H9 (cell line): Measurements from ENCODE around the gene PRKAR2B. TPM values are rescaled to one million over a fixed set of nuclear protein-coding genes. Genes with fewer than 3 reads are reported as not detected.

Source experiments
- DNase-seq: peaks from one replicate; pipeline ENCODE4 v3.0.0-alpha.2; 2017
- H2AFZ ChIP-seq: one replicate; pipeline ENCODE4 v1.6.1; 2013; ENCODE audit warnings: mild to moderate bottlenecking, low read length, control low read depth, moderate library complexity
- H2AK5ac ChIP-seq: 2 replicates; pipeline ENCODE4 v1.6.1; 2013; ENCODE audit warnings: low read length, control low read depth, mixed read lengths; ENCODE audit not compliant: insufficient read length
- H2BK120ac ChIP-seq: one replicate; pipeline ENCODE4 v1.6.1; 2013; ENCODE audit warnings: low read depth, mild to moderate bottlenecking, low read length, control low read depth, inconsistent platforms; ENCODE audit not compliant: poor library complexity, severe bottlenecking
- H2BK12ac ChIP-seq: 2 replicates; pipeline ENCODE4 v1.6.1; 2013; ENCODE audit warnings: low read length, control low read depth, mixed read lengths, low read depth; ENCODE audit not compliant: insufficient read length
- H2BK15ac ChIP-seq: 2 replicates; pipeline ENCODE4 v1.6.1; 2013; ENCODE audit warnings: low read depth, low read length, control low read depth
- H2BK20ac ChIP-seq: one replicate; pipeline ENCODE4 v1.6.1; 2013; ENCODE audit warnings: low read depth, mild to moderate bottlenecking, low read length, control low read depth, inconsistent platforms; ENCODE audit not compliant: poor library complexity, severe bottlenecking
- H2BK5ac ChIP-seq: 2 replicates; pipeline ENCODE4 v1.6.1; 2013; ENCODE audit warnings: low read length, control low read depth, mixed read lengths; ENCODE audit not compliant: insufficient read length
- H3K14ac ChIP-seq: 2 replicates; pipeline ENCODE4 v1.6.1; 2013; ENCODE audit warnings: low read length, control low read depth; ENCODE audit not compliant: insufficient read depth
- H3K18ac ChIP-seq: 2 replicates; pipeline ENCODE4 v1.6.1; 2013; ENCODE audit warnings: low read depth, mild to moderate bottlenecking, mixed read lengths, low read length, control low read depth; ENCODE audit not compliant: insufficient read length
- H3K23ac ChIP-seq: 2 replicates; pipeline ENCODE4 v1.6.1; 2013; ENCODE audit warnings: low read length, control low read depth, mixed read lengths, low read depth; ENCODE audit not compliant: insufficient read length
- H3K23me2 ChIP-seq: 2 replicates; pipeline ENCODE4 v1.6.1; 2013; ENCODE audit warnings: low read depth, mild to moderate bottlenecking, mixed read lengths, low read length, control low read depth; ENCODE audit not compliant: insufficient read length, poor library complexity, severe bottlenecking
- H3K27ac ChIP-seq: 2 replicates; pipeline ENCODE4 v1.5.1; 2013; ENCODE audit warnings: low read length, control low read depth, mixed read lengths, low read depth; ENCODE audit not compliant: insufficient read length
- H3K27me3 ChIP-seq: 2 replicates; pipeline ENCODE4 v1.6.1; 2013; ENCODE audit warnings: low read length, control low read depth, inconsistent platforms; ENCODE audit not compliant: insufficient read depth
- H3K4ac ChIP-seq: 2 replicates; pipeline ENCODE4 v1.6.1; 2013; ENCODE audit warnings: low read depth, mild to moderate bottlenecking, control low read depth, inconsistent platforms, low read length, moderate library complexity
- H3K4me1 ChIP-seq: 2 replicates; pipeline ENCODE4 v1.6.1; 2013; ENCODE audit warnings: low read length, control low read depth, inconsistent platforms; ENCODE audit not compliant: insufficient read depth
- H3K4me2 ChIP-seq: 2 replicates; pipeline ENCODE4 v1.6.1; 2013; ENCODE audit warnings: low read length, control low read depth, mixed read lengths; ENCODE audit not compliant: insufficient read length, insufficient read depth
- H3K56ac ChIP-seq: 2 replicates; pipeline ENCODE4 v1.6.1; 2013; ENCODE audit warnings: low read depth, mild to moderate bottlenecking, mixed read lengths, low read length, control low read depth; ENCODE audit not compliant: insufficient read length
- H3K79me1 ChIP-seq: 2 replicates; pipeline ENCODE4 v1.6.1; 2013; ENCODE audit warnings: low read depth, mild to moderate bottlenecking, moderate library complexity, low read length, control low read depth, inconsistent platforms; ENCODE audit not compliant: insufficient read depth, poor library complexity, severe bottlenecking
- H3K79me2 ChIP-seq: 2 replicates; pipeline ENCODE4 v1.6.1; 2013; ENCODE audit warnings: low read length, control low read depth, inconsistent platforms; ENCODE audit not compliant: insufficient read depth
- H3K9ac ChIP-seq: 2 replicates; pipeline ENCODE4 v1.6.1; 2013; ENCODE audit warnings: low read length, control low read depth, mixed read lengths; ENCODE audit not compliant: insufficient read length; ENCODE audit errors: extremely low read depth
- H3K9me3 ChIP-seq: one replicate; pipeline ENCODE4 v1.6.1; 2013; ENCODE audit warnings: low read depth, low read length, inconsistent platforms; ENCODE audit not compliant: control insufficient read depth
- H3T11ph ChIP-seq: one replicate; pipeline ENCODE4 v1.6.1; 2013; ENCODE audit warnings: mild to moderate bottlenecking, low read length, control low read depth, inconsistent platforms
- H4K20me1 ChIP-seq: one replicate; pipeline ENCODE4 v1.6.1; 2013; ENCODE audit not compliant: control insufficient read depth, insufficient read length, insufficient read depth
- H4K5ac ChIP-seq: 2 replicates; pipeline ENCODE4 v1.6.1; 2013; ENCODE audit warnings: low read depth, mild to moderate bottlenecking, mixed read lengths, low read length, control low read depth; ENCODE audit not compliant: insufficient read length
- H4K8ac ChIP-seq: replicated peaks from 2 replicates; pipeline ENCODE4 v1.6.1; 2013; ENCODE audit warnings: low read length, control low read depth, mixed read lengths, low read depth; ENCODE audit not compliant: insufficient read length
- H4K91ac ChIP-seq: 2 replicates; pipeline ENCODE4 v1.6.1; 2013; ENCODE audit warnings: low read depth, mild to moderate bottlenecking, moderate library complexity, mixed read lengths, low read length, control low read depth; ENCODE audit not compliant: insufficient read length
- H3K27ac Mint-ChIP-seq, 3 experiments: 2 replicates in 2 of 3; 3 replicates in 1 of 3; pipeline ENCODE4 v1.8.0; 2020 to 2021; ENCODE audit warnings: mixed read lengths in 3 of 3, mild to moderate bottlenecking in 1 of 3, moderate library complexity in 1 of 3
- H3K27me3 Mint-ChIP-seq: 2 replicates; pipeline ENCODE4 v1.8.0; 2021; ENCODE audit warnings: low read depth, mild to moderate bottlenecking, moderate library complexity, mixed read lengths
- H3K36me3 Mint-ChIP-seq, 3 experiments: 2 replicates in 2 of 3; 3 replicates in 1 of 3; pipeline ENCODE4 v1.8.0; 2020 to 2021; ENCODE audit warnings: low read depth in 3 of 3, mixed read lengths in 3 of 3; ENCODE audit not compliant: insufficient read depth in 1 of 3
- H3K4me1 Mint-ChIP-seq, 2 experiments: 2 replicates each; pipeline ENCODE4 v1.8.0; 2020; ENCODE audit warnings: mixed read lengths in 2 of 2
- H3K4me3 Mint-ChIP-seq, 2 experiments: 2 replicates in 1 of 2; 3 replicates in 1 of 2; pipeline ENCODE4 v1.8.0; 2020 to 2021; ENCODE audit warnings: mild to moderate bottlenecking in 2 of 2, mixed read lengths in 2 of 2, moderate library complexity in 1 of 2
- H3K9me3 Mint-ChIP-seq, 2 experiments: 2 replicates in 1 of 2; 3 replicates in 1 of 2; pipeline ENCODE4 v1.8.0; 2020; ENCODE audit warnings: mild to moderate bottlenecking in 2 of 2, mixed read lengths in 2 of 2, moderate library complexity in 1 of 2
- CTCF ChIP-seq: fragments of 200-600 bp; sonication (generic); conservative IDR thresholded peaks from 3 replicates; pipeline ENCODE4 v1.8.0; 2021; ENCODE audit warnings: antibody characterized with exemption, mild to moderate bottlenecking
- WGBS: extraction: QIAGEN DNeasy Blood & Tissue Kit; methylation state at CpG from one replicate; pipeline ENCODE4 v1.1.7; 2013; ENCODE audit warnings: missing lambda C conversion rate, low lambda C conversion rate, mixed read lengths; ENCODE audit not compliant: insufficient read length; ENCODE audit errors: extremely low coverage; 5-methylcytosine and 5-hydroxymethylcytosine counted together
- total RNA-seq: library from RNA; stranded (reverse); gene quantifications from 2 replicates; pipeline ENCODE4 v1.2.1, GENCODE V29; 2021

The PRKAR2B gene
- total RNA-seq, 1 experiment from 2014 or later: 16.6 TPM

DNA sequence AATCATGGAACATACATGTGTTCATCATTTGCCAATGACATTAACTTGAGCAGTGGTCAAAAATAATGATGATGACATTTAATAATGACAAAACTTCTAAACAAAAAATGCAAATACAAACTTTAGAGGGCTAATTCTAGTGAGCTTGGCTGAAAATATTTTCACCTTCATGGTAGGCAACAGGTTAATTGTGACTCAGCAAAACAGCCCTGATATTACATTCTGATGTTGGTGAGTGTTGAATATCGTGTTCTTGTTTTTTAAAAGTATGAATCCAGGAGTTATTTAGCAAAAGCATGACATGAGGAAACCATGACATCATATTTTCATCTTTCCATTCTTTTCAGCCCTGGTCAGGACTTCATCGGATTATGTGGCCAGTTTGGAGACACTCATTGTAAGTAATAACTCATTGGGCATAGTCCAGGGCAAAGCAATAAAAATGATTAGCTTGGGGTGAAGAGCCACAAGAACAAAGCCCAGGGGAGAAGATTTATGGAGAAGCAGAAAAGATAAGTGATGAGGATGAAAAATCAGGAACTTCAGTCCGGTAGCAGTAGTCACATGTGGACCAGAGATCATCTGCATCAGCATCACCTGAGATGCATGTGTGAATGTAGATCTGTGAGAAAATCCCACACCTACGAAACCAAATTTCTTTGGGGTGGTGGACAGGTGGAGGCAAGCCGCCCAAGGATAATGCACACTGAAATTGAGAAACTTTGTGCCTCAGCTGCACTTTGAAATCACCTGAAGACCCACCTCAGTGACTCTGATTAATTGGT lies 46.8 kb upstream of the PRKAR2B start:
- no peak overlapping the region for H3K4ac ChIP-seq
- no peaks in the 10 kb centered on the region for H3K23me2 ChIP-seq
- H3K14ac ChIP-seq: no peak overlapping the region
- H3K4me1 Mint-ChIP-seq: no peaks in the 10 kb centered on the region
- H3K9me3 Mint-ChIP-seq: no peaks in the 10 kb centered on the region
- no peaks in the 10 kb centered on the region for H3K79me1 ChIP-seq
- no peak overlapping the region for H3T11ph ChIP-seq
- no peak overlapping the region for H4K91ac ChIP-seq
- H3K4me2 ChIP-seq: no peak overlapping the region
- H3K9ac ChIP-seq: no peak overlapping the region
- H2BK20ac ChIP-seq: no peak overlapping the region
- no peak for TF ChIP-seq CTCF
- H2BK120ac ChIP-seq: no peak overlapping the region
- H2AFZ ChIP-seq: no peak overlapping the region
- no peak overlapping the region for H2AK5ac ChIP-seq
- no peaks in the 10 kb centered on the region for H4K20me1 ChIP-seq
- WGBS: no CpG with 5 or more reads among the region's 5 CpGs
- H2BK12ac ChIP-seq: no peak overlapping the region
- H2BK15ac ChIP-seq: no peak overlapping the region
- H3K18ac ChIP-seq: no peak overlapping the region
- H3K27ac Mint-ChIP-seq: no peak overlapping the region
- peaks cover 4% of the 10 kb centered on the region for H3K27me3 Mint-ChIP-seq
- H3K36me3 Mint-ChIP-seq: no peaks in the 10 kb centered on the region; a peak in 2 of 7 replicates
- no peaks in the 10 kb centered on the region for H3K27me3 ChIP-seq
- no peaks in the 10 kb centered on the region for H3K4me1 ChIP-seq
- H4K5ac ChIP-seq: no peak overlapping the region
- no peaks in the 10 kb centered on the region for H3K79me2 ChIP-seq
- H3K9me3 ChIP-seq: no peaks in the 10 kb centered on the region
- H3K56ac ChIP-seq: no peak overlapping the region
- H3K4me3 Mint-ChIP-seq: no peak overlapping the region
- H2BK5ac ChIP-seq: no peak overlapping the region
- H3K27ac ChIP-seq: no peak overlapping the region
- H3K23ac ChIP-seq: no peak overlapping the region
- H4K8ac ChIP-seq: no peak overlapping the region
- DNase-seq: no peak
